ENCODE results near the gene KCNJ4.
"Not testable (repeated sequence)": the region's sequence is repeated elsewhere in the genome, so short reads cannot be mapped to it uniquely, and the experiment has no call there.

KCNJ4 gene

DNA sequence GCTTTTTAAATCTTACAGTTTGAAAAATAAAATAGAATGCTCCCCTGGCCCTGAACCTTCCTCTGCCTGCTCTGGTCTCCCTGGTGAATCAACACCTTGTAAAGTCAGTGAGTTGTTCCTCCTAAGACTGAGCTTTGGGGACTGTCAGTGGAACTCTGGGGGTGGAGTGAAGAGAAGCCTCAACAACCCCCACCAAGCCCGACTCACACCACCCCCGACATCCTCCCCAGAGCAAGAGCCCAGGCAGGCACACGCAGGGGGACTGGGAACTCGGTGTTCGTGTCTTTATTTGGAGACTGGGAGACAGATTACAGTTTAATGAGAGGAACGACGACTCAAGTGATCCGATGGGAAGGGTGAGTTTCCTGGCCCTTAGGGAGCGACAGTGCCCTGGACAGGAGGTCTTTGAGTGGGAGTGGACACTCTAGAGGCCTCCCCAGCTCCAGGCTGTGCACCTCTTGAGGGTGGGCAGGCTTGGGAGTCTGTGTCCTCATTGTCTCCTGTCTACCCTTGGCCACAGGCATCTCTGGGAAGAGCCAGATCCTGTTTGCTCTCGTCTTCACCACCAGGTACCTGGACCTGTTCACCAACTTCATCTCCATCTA is 19.1 kb upstream of the KCNJ4 start:
- TF ChIP-seq, protein P1, sequence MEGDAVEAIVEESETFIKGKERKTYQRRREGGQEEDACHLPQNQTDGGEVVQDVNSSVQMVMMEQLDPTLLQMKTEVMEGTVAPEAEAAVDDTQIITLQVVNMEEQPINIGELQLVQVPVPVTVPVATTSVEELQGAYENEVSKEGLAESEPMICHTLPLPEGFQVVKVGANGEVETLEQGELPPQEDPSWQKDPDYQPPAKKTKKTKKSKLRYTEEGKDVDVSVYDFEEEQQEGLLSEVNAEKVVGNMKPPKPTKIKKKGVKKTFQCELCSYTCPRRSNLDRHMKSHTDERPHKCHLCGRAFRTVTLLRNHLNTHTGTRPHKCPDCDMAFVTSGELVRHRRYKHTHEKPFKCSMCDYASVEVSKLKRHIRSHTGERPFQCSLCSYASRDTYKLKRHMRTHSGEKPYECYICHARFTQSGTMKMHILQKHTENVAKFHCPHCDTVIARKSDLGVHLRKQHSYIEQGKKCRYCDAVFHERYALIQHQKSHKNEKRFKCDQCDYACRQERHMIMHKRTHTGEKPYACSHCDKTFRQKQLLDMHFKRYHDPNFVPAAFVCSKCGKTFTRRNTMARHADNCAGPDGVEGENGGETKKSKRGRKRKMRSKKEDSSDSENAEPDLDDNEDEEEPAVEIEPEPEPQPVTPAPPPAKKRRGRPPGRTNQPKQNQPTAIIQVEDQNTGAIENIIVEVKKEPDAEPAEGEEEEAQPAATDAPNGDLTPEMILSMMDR (IDR thresholded peaks at IDR 0.05; ENCODE audit: low read length, missing control alignments), result no peak
- no peak for DNase-seq (ENCODE audit: low read depth)
- no peak overlapping the region for H3K4me3 ChIP-seq (replicated peaks; ENCODE audit: low read depth, low read length)

DNA sequence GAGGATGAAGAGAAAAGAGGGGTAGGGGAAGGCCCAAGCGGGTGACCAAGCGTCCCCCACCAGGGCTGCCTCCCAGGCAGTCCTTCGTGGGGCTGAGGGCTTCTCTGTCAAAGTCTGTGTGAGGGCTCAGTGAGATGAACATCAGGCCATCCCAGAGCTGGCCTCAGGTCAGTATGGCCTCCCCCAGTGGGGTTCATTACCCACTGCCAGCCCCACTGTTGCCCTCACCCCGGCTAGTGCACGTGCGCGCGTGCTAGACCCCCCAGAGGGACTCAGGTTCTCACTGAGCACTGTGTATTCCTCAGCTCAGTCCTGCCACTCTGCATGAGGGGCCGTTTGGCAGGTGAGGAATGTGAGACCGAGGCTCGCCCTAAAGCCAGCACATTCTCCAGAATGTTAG is 16.2 kb upstream of the KCNJ4 start:
- TF ChIP-seq, protein P1 (IDR thresholded peaks at IDR 0.05; ENCODE audit: low read length, missing control alignments), result no peak
- H3K4me3 ChIP-seq (replicated peaks; ENCODE audit: low read depth, low read length), result no peak overlapping the region
- DNase-seq (ENCODE audit: low read depth), result no peak

DNA sequence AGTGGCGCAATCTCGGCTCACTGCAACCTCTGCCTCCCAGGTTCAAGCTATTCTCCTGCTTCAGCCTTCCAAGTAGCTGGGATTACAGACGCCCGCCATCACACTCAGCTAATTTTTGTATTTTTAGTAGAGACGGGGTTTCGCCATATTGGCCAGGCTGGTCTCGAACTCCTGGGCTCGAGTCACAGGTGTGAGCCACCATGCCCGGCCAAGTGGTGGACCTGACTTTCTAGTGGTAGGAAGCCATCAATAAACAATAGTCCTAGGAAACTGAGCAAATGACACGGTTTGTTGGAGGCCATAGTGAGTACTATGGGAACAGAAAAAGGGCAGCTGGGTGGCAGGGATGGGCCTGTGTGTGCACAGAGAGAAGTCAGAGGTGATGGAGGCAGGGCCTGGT is 15.2 kb upstream of the KCNJ4 start:
- not testable (repeated sequence) for H3K4me3 ChIP-seq (replicated peaks; ENCODE audit: low read depth, low read length); DNase-seq (ENCODE audit: low read depth)

DNA sequence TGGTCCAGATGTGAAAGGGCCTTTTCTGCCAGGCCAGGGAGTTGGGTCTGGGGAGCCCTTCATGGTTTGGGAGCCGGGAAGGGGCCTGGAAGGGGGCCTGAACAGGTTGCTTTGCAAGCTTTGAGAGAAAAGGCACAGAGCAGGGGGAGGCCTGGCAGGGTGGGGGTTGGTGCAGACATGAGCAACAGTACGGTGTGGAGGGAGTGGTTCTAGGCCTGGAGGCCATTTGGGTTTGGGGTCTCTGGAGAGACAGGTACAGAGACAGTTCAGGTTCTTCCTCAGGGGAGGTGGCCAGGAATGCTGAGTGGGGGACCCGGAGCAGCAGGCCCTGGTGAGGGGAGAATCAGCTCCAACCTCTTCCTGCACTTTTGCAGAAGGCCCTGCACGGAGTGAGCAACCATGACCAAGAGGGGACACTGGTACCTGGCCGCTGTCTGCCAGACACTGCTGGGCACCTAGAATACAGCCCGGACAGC is 14.3 kb upstream of the KCNJ4 start:
- TF ChIP-seq, protein P1 (IDR thresholded peaks at IDR 0.05; ENCODE audit: low read length, missing control alignments), result no peak
- H3K4me3 ChIP-seq (replicated peaks; ENCODE audit: low read depth, low read length), result peak overlapping the region; percentile 79
- no peak for DNase-seq (ENCODE audit: low read depth)

DNA sequence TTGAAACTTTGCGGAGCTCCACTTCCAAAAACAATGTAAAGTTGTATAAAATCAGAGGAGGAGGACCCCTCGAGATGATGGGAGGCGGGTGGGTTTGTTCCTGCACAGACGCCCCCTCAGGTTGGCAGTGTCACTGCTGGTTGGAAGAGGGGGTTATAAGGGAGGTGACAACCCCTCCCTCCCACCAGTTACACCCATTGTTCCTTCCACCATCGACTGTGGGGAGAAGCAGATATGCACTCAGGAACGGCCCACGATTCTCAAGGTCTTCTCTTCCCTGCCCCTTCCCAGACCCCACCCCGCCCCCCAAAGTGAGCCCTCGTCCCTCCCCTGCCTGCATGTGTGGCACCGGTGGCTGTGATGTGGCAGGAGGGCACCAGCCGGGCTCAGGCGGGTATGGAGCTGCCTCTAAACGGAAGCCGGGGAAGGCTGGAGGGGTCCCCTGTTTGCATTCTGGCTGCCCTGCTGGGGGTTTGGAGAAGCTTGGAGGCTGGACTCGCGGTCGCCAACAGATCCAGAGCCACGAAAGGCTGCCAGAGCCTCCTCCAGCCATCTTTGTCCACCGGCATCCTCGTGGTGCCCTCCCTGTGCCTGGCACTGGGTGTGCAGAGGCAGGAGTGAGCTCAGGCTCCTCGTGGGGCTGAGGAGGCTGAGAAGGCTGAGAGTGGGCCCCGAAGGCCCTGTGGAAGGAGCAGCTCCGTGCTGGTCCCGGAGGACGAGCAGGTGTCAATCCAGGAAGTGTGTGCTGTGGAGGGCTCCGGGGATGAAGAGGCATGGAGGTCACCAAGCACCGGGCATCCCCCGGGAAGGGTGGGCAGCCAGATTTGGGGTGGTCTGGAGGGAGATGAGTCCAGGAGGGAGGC is 13.7 kb upstream of the KCNJ4 start:
- DNase-seq (ENCODE audit: low read depth), result no peak
- peak overlapping the region; percentile 79 for H3K4me3 ChIP-seq (replicated peaks; ENCODE audit: low read depth, low read length)
- TF ChIP-seq, protein P1 (IDR thresholded peaks at IDR 0.05; ENCODE audit: low read length, missing control alignments), result peak; percentile 19

DNA sequence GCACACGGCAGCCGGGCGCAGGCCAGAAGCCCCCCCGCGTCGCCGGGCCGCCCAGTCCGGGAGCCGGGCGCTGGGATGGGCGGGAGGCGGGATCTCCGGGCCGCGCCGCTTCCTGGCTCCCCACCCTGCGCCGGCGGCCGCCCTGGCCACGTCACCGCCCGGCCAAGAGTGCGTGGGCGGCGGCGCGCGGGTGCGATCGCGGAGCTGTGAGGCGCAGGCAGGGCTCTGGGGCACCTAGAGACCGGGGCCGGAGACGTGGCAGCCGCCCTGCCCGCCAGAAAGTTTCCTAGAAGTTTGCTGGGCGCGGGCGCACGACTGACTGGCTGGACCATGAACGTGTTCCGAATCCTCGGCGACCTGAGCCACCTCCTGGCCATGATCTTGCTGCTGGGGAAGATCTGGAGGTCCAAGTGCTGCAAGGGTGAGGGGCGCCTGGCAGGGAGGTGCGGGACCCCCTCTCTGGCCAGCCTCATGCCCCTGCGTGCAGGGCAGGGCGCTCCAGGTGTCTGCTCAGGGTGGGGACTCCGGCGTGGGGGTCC is 13.0 kb upstream of the KCNJ4 start, which contains the start of gene KDELR3:
Gene KDELR3, plus strand, starts transcription at position 193 of the 539 bp plus-strand sequence. Its CDS starts 138 bp downstream, at position 331.
- peak within 1 kb of the TSS; percentile 79 for H3K4me3 ChIP-seq (replicated peaks; ENCODE audit: low read depth, low read length)
- DNase-seq (ENCODE audit: low read depth), result peak; percentile 74
- TF ChIP-seq, protein P1 (IDR thresholded peaks at IDR 0.05; ENCODE audit: low read length, missing control alignments), result no peak

DNA sequence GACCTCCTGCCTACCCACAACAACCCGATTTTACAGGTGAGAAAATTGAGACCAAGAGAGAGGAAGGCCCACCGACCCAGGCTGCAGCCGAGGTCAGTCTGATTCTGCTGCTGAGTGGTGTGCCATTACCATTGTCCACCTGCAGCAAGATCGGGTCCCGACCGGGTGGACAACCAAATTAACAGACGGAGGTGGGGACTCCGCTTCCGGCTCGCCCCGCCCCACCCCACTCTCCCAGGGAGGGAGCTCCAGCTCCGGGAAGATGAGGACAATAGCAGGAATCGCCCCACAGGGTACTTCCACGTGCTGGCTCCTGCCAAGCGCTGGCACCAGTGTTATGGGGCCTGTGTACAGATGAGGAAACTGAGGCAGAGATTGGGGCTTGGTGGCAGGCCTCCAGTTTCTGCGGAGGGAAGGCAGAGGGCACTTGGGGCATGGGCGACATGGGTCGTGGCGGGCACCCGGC is 12.5 kb upstream of the KCNJ4 start:
- H3K4me3 ChIP-seq (replicated peaks; ENCODE audit: low read depth, low read length), result peak overlapping the region; percentile 56
- TF ChIP-seq, protein P1 (IDR thresholded peaks at IDR 0.05; ENCODE audit: low read length, missing control alignments), result no peak
- DNase-seq (ENCODE audit: low read depth), result no peak

Measured in fibroblast of pulmonary artery (primary cell).